ENCODE data around the gene CPE. TPM values are rescaled to one million over a fixed set of nuclear protein-coding genes. Genes with fewer than 3 reads are reported as not detected.

CPE gene
- total RNA-seq, 1 donor from 2014 or later, result 10.7 TPM

DNA sequence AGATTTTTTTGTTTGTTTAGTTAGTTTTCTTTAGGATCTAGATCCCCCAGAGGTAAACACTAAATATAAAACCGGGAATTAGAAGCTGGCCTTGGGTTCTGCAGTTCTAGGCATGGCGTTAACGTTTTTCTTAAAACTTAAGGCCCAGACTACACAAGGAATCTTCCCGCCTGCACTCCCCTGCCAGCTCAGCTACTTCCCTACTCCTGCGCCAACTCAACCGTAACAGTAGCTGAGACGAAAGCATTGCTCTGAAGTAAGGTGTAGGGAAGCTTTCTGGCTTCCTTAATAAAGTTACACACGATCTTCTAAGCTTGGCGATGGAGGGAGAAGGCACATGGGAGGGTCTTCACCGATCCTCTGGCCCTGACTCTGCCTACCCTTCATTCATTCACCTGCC is 37.1 kb downstream of the CPE start:
- DNase-seq (ENCODE audit: low read depth), result no peak
- TF ChIP-seq, protein P1, sequence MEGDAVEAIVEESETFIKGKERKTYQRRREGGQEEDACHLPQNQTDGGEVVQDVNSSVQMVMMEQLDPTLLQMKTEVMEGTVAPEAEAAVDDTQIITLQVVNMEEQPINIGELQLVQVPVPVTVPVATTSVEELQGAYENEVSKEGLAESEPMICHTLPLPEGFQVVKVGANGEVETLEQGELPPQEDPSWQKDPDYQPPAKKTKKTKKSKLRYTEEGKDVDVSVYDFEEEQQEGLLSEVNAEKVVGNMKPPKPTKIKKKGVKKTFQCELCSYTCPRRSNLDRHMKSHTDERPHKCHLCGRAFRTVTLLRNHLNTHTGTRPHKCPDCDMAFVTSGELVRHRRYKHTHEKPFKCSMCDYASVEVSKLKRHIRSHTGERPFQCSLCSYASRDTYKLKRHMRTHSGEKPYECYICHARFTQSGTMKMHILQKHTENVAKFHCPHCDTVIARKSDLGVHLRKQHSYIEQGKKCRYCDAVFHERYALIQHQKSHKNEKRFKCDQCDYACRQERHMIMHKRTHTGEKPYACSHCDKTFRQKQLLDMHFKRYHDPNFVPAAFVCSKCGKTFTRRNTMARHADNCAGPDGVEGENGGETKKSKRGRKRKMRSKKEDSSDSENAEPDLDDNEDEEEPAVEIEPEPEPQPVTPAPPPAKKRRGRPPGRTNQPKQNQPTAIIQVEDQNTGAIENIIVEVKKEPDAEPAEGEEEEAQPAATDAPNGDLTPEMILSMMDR (conservative IDR thresholded peaks at IDR 0.05; ENCODE audit: low read depth, low read length), result no peak

DNA sequence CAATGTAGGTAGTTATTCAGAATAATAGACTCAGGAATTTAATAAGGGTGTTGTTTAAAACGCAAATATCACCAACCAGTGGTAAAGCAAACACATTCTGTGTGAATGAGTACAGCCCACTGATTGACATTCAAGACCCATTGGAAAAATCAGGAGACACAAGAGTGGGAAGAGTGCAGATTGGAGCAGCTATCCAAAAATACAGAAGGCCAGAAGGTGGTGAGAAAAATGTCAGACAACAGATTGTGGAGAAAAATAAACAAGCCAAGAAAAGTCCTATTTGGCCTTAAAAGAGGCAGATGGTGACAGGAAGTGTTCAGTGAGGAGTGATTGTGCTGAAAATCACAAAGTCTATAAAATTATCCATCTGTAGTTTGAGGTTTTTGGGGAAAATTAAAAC is 39.3 kb downstream of the CPE start:
- TF ChIP-seq, protein P1 (conservative IDR thresholded peaks at IDR 0.05; ENCODE audit: low read depth, low read length), result no peak
- H3K4me3 ChIP-seq (ENCODE audit: low read depth, low read length), result no peak overlapping the region
- DNase-seq (ENCODE audit: low read depth), result no peak

More for the DNA sequence above, 37.1 kb downstream of the CPE start:
- H3K4me3 ChIP-seq (ENCODE audit: low read depth, low read length), result no peak overlapping the region

DNA sequence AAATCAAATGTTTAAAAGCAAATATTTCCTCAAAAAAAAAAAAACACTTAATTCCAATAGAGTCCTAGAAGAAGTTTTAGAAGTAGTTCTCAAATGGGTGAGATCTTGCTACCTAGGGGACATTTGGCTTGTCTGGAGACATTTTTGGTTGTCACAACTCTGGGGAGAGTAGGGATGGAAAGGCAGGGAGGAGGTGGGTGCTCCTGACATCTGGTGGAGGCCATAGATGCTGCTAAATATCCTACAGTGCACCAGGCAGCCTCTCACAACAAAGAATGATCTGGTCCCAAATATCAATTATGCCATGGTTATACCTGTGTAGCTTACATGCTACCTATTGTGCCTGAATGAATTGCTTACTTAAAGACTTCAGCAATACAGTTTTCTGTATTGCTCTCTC is 46.8 kb downstream of the CPE start:
- H3K4me3 ChIP-seq (ENCODE audit: low read depth, low read length), result no peak overlapping the region
- TF ChIP-seq, protein P1 (conservative IDR thresholded peaks at IDR 0.05; ENCODE audit: low read depth, low read length), result no peak
- DNase-seq (ENCODE audit: low read depth), result no peak

DNA sequence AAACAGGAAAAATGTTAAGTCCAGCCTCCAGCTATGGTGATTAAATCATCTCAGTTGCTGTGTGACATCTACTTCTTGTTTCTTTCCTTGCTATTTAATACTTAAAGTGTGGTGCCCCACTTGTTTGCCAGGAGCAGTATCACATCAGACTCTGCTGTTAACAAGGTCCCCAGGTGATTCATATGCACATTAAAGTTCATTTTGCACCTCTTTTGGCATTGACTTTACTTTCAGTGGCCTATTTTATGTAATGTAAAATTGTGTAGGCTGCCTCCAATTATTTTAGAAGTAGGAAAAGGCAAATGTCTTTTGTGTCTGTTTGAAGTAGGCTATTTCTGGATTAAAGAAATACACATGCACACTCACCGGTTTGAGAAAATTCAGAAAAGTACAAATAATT is 47.5 kb downstream of the CPE start:
- H3K4me3 ChIP-seq (ENCODE audit: low read depth, low read length), result no peak overlapping the region
- DNase-seq (ENCODE audit: low read depth), result no peak
- TF ChIP-seq, protein P1 (conservative IDR thresholded peaks at IDR 0.05; ENCODE audit: low read depth, low read length), result no peak

DNA sequence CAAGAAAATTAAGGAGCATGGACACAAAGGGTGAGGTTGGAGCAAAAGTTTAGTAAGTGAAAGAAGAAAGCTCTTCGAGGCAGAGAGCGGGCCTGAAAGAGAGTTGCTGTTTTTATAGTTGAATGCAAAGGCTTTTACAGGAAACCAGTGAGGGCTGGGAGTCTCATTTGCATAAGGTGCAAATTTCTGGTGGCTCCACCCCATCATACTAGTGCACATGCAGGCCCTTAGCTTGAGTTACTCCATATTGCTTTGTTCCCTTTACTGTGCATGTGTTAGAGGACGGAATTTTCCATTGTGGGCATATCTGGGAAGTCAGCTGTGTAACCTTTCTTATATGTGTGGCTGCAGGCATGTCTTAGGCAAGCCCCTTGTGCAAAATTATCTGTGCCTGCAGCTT is 48.0 kb downstream of the CPE start:
- TF ChIP-seq, protein P1 (conservative IDR thresholded peaks at IDR 0.05; ENCODE audit: low read depth, low read length), result no peak
- no peak for DNase-seq (ENCODE audit: low read depth)
- no peak overlapping the region for H3K4me3 ChIP-seq (ENCODE audit: low read depth, low read length)

DNA sequence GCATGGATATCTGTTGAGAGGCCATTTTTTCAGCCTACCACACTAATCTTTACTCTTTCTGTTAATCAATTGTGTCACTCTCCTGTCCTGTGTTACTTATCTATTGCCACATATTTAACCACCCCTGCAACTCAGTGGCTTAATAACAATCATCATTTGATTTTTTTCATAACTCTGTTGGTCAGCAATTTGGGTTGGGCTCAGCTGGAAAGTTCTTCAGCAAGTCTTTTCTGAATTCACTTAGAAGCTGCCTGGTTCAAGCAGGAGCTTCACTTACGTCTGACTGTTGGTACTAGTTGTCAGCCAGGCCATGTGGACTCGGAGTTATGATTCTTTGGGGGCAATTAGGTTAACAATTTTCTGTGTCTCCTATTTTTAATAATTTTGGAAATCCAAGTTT is 50.1 kb downstream of the CPE start:
- no peak overlapping the region for H3K4me3 ChIP-seq (ENCODE audit: low read depth, low read length)
- no peak for DNase-seq (ENCODE audit: low read depth)
- TF ChIP-seq, protein P1 (conservative IDR thresholded peaks at IDR 0.05; ENCODE audit: low read depth, low read length), result no peak

DNA sequence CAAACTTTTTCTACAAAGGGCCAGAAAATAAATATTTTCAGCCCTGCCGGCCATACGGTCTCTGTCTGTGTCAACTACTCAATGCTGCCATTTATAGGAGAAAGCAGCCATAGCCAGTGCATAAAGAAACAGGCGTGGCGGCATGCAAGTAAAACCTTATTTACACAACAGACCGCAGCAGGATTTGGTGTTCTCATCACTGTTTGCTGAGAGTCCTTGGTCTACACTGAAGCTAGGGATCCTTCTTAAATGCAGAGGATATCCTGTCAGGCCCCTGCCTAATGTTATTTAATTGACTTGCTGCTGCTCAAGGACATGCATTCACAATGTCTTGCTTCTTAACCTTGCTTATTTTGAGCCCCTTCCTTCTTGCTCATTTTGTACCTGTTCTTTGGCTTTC is 54.7 kb downstream of the CPE start:
- DNase-seq (ENCODE audit: low read depth), result no peak

More for the DNA sequence above, 54.7 kb downstream of the CPE start:
- TF ChIP-seq, protein P1 (conservative IDR thresholded peaks at IDR 0.05; ENCODE audit: low read depth, low read length), result no peak
- no peak overlapping the region for H3K4me3 ChIP-seq (ENCODE audit: low read depth, low read length)
